GM10266 (cell line): Measurements from ENCODE around the gene RNF167.

Source experiments
- DNase-seq: peaks from one replicate; pipeline ENCODE4 v3.0.0; 2012; ENCODE audit errors: extremely low spot score
- CTCF ChIP-seq: IDR thresholded peaks from 2 replicates; pipeline ENCODE4 v1.5.1; 2012; ENCODE audit warnings: mild to moderate bottlenecking, low read depth; ENCODE audit not compliant: control insufficient read depth, insufficient read depth; ENCODE audit errors: missing control alignments

The RNF167 gene

GRCh38 chr17:4939796-4940554, at the start of gene RNF167, which contains the start of gene SLC25A11:
RNF167 (plus strand) TSS chr17:4940268; CDS start chr17:4940910, 642 bp downstream.
SLC25A11 (minus strand) TSS chr17:4940046; CDS start chr17:4939910, 136 bp downstream.
- DNase-seq: peak; percentile 98
- TF ChIP-seq CTCF: no peak

- no peak for DNase-seq
- no peak for TF ChIP-seq CTCF
These were observed 48.4 kb upstream of the RNF167 start for GRCh38 chr17:4891411-4892410.

- TF ChIP-seq CTCF: no peak
- DNase-seq: no peak
These were observed 47.4 kb upstream of the RNF167 start for GRCh38 chr17:4892499-4893221.

- no peak for TF ChIP-seq CTCF
- peak; percentile 10 for DNase-seq
These were observed 46.8 kb upstream of the RNF167 start for GRCh38 chr17:4893272-4893671.

GRCh38 chr17:4893721-4894560, 46.1 kb upstream of the RNF167 start:
- no peak for TF ChIP-seq CTCF
- peak; percentile 8 for DNase-seq

GRCh38 chr17:4895121-4895520, 44.9 kb upstream of the RNF167 start:
- TF ChIP-seq CTCF: no peak

More at GRCh38 chr17:4895121-4895520, 44.9 kb upstream of the RNF167 start:
- peak; percentile 8 for DNase-seq
